RWPE1 (cell line): ENCODE measurements around the gene ADAM23.

ENCODE experiments used
- CTCF ChIA-PET: fragments of 350-600 bp; sonication (Branson Sonifier 250); formaldehyde crosslinking; extraction: SDS; loops from one replicate; lab custom pipeline; 2021; lab: Yijun Ruan, JAX
- POLR2A ChIA-PET: fragments of 400-600 bp; formaldehyde crosslinking; extraction: SDS; loops from one replicate; lab custom pipeline; 2020; ENCODE audit warnings: antibody characterized with exemption; ENCODE audit not compliant: low non-redundant PET; lab: Yijun Ruan, JAX
- DNase-seq: peaks from one replicate; pipeline ENCODE4 v3.0.0; 2012; ENCODE audit warnings: low spot score
- H3K27ac ChIP-seq: fragments of 450-650 bp; 2 replicates; pipeline ENCODE4 v1.5.1; 2017
- TF ChIP-seq, protein P1 (sequence below): fragments of 450-650 bp; conservative IDR thresholded peaks from 2 replicates; pipeline ENCODE4 v1.5.1; 2017; ENCODE audit warnings: low read depth, mild to moderate bottlenecking

Gene ADAM23

DNA sequence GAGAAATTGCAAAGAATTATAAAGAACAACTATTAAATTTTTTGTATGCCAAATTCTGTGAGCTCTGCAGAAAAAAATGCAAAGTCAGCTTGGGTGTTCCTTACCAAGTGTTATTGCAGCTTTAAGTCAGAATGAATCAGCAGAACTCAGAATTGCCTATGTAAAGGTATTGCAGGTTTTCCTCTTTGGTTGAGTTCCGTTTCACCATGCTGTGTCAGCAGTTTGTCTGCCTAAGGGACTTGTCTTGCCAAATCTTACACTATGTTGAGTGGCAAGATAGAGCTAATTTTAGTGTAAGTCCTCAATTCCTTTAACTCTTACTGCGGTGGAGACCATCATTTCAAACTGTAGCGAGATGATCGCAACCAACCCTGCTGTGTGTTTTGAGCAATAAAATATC lies 38.8 kb downstream of the ADAM23 start:
- no peak for DNase-seq
- ChIA-PET CTCF (interaction anchor here (0.5 kb wide), 1 partner anchor 1701 kb away, joined by 4 read pairs; no protein-coding TSS in a partner anchor), POLR2A (no interaction called here)
- no peak overlapping the region for H3K27ac ChIP-seq
- TF ChIP-seq, protein P1, sequence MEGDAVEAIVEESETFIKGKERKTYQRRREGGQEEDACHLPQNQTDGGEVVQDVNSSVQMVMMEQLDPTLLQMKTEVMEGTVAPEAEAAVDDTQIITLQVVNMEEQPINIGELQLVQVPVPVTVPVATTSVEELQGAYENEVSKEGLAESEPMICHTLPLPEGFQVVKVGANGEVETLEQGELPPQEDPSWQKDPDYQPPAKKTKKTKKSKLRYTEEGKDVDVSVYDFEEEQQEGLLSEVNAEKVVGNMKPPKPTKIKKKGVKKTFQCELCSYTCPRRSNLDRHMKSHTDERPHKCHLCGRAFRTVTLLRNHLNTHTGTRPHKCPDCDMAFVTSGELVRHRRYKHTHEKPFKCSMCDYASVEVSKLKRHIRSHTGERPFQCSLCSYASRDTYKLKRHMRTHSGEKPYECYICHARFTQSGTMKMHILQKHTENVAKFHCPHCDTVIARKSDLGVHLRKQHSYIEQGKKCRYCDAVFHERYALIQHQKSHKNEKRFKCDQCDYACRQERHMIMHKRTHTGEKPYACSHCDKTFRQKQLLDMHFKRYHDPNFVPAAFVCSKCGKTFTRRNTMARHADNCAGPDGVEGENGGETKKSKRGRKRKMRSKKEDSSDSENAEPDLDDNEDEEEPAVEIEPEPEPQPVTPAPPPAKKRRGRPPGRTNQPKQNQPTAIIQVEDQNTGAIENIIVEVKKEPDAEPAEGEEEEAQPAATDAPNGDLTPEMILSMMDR = no peak

DNA sequence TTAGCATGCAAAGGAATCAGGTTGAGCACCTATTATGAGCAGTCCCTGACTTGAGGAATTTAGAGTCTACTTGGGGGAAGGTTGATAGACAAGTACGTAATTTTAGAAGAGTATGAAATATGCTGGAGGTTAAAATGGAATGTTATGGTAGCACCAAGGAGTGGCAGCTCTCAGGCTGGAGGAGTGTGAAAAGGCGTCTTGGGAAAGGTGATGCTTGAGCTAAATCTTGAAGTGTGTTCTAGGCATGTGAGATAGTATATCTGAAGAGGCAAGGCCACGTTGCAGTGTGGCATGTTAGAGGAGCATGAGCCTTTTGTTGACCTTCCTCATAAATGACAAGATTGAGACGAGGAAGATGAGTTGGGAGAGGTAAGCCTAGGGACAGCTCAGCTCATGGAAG lies 39.3 kb downstream of the ADAM23 start:
- ChIA-PET POLR2A (no interaction called here), CTCF (no interaction called here)
- no peak for DNase-seq
- TF ChIP-seq, protein P1 = no peak
- no peak overlapping the region for H3K27ac ChIP-seq

DNA sequence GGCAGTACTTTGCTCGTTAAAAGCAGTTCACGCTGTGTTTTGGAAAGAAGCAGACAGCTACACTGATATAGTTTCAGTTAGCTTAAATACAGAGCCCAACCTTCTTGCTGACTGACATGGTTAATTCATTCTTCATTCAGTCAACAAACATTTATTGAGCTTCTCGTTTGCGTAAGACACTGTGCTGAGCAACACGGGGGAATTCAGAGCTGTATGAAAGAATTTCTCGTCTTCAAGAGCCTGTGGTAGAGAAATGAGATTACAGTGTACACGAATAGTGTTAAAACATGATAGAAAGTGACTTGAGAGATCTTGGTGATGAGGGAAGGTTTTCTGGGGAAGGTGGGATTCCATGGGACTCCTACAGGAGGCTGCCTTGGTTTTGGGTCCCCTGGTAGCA lies 44.7 kb downstream of the ADAM23 start:
- no peak for DNase-seq
- ChIA-PET CTCF (no interaction called here), POLR2A (no interaction called here)
- TF ChIP-seq, protein P1 = no peak
- no peak overlapping the region for H3K27ac ChIP-seq

DNA sequence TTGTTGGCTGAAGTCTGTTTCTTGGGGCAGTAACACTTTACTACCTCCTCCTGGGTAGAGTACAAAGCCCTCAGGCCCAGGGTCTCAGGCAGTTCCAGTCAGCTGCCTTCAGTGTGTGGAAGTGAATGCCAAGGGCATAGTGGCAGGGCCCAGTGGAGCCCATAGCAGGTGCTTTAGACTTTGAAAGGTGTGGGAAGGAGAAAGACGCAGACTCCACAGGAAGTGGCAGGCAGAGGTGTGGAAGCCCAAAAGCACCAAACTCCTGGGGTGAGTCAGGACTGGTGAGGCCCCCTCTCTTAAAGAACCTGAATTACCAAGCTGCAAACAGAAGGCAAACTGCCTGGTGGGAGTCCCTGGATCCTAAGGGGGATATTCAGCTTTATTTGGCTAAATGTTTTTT lies 45.3 kb downstream of the ADAM23 start:
- CTCF ChIA-PET = no interaction called here
- TF ChIP-seq, protein P1 = no peak
- no peak for DNase-seq
- H3K27ac ChIP-seq = no peak overlapping the region
- POLR2A ChIA-PET = no interaction called here

DNA sequence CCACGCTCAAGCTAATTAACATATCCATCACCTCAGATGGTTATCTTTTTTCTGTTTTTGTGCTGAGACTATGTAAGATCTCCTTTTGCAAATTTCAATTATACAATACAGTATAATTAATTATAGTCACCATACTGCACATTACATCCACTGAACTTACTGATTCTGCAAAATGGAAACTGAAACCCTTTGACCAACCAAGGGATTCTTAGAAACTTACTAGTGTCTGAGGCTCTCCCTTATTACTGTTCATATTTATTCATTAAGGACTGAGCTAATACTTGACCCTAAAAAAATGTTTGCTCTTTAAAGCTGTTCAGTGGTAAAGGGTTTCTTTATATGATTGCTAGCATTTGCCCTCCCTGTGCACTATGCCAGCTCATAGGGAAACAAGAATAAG lies 50.7 kb downstream of the ADAM23 start:
- ChIA-PET POLR2A (no interaction called here), CTCF (no interaction called here)
- no peak for DNase-seq
- TF ChIP-seq, protein P1 = no peak
- H3K27ac ChIP-seq = no peak overlapping the region

DNA sequence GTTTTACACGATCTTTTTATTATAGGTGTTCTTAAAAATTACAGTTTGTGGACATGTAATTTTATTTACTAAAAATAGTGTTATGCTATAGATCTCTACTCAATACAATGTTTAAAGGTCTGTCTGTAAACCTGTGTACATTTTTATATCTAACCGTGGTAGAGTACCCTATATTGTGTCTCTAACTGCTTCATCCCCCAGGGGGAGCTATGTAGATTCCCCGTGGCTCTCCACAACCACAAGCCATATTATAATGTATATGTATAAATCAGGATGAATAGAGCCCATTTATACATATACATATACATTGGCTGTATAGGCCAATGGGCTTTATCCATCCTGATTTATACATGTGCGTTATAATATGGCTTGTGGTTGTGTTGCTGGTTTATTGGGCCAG lies 59.4 kb downstream of the ADAM23 start:
- CTCF ChIA-PET = no interaction called here
- no peak overlapping the region for H3K27ac ChIP-seq
- TF ChIP-seq, protein P1 = no peak
- DNase-seq = no peak
- POLR2A ChIA-PET = no interaction called here

DNA sequence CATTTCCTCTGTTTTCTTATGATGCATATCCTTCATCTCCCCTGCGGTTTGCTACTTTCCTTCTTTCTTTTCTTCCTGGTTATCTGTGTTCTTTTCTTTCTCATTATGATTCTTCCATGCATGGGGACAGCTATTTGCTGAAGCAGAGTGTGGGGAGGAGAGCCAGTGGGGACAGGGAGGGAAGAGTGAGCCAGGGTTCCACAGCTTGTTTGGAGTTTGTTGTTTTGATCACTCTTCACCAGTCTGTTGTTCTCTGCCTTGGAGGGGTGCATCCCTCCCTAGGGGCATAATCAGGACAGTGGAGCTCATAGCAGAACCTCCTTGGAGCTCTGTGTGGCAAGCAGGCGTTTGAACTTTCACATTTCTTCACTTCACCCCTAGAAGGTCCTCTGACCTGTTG lies 68.0 kb downstream of the ADAM23 start:
- DNase-seq = no peak
- TF ChIP-seq, protein P1 = no peak
- ChIA-PET CTCF (interaction anchor here (0.6 kb wide), 1 partner anchor 56 kb away, joined by 3 read pairs; no protein-coding TSS in a partner anchor), POLR2A (no interaction called here)
- no peak overlapping the region for H3K27ac ChIP-seq
